H1 (cell line): ENCODE results near the gene SMIM7.

Experiments
- ASH2L ChIP-seq: fragments of 200-600, 300-600 bp; sonication (generic); IDR thresholded peaks from one replicate; pipeline ENCODE4 v1.7.1; 2017; ENCODE audit warnings: low read length
- CEBPB ChIP-seq: IDR thresholded peaks from 2 replicates; pipeline ENCODE4 v1.6.1; 2012; ENCODE audit warnings: low read depth, low read length
- SAP30 ChIP-seq: fragments of 300-600 bp; sonication (generic); IDR thresholded peaks from 2 replicates; pipeline ENCODE4 v1.7.1; 2012; ENCODE audit warnings: low read length, moderate library complexity, mild to moderate bottlenecking, inconsistent platforms; ENCODE audit not compliant: insufficient read depth, insufficient replicate concordance
- TAF7 ChIP-seq: optimal IDR thresholded peaks from 2 replicates; pipeline ENCODE3; 2011; ENCODE audit warnings: low read depth, mild to moderate bottlenecking, inconsistent platforms, low read length, moderate library complexity, borderline replicate concordance

- TF ChIP-seq CEBPB (no peak), TAF7 (no peak), ASH2L (no peak), SAP30 (no peak)
These were observed 28.5 kb downstream of the SMIM7 start for GRCh38 chr19:16631465-16631864.
